ENCODE measurements around the gene CAMSAP1. TPM values are rescaled to one million over a fixed set of nuclear protein-coding genes. Genes with fewer than 3 reads are reported as not detected.

The CAMSAP1 gene
- total RNA-seq, 2 experiments from 2014 or later = 20.2 to 27.0 TPM

GRCh38 chr9:135923508-135923907, 16.2 kb upstream of the CAMSAP1 start:
- peaks cover 7% of the 10 kb centered on the region for H3K9me3 Mint-ChIP-seq
- intact Hi-C loops (cut with micrococcal nuclease) = no loop called here
- H3K36me3 Mint-ChIP-seq (ENCODE audit: low read depth) = peaks cover 15% of the 10 kb centered on the region
- CTCF ChIA-PET = no interaction called here
- ATAC-seq (no peak), DNase-seq (no peak)
- POLR2A ChIA-PET = no interaction called here
- H3K4me3 Mint-ChIP-seq = no peak overlapping the region
- no peak for TF ChIP-seq CTCF (IDR thresholded peaks at IDR 0.05)
- H3K4me1 Mint-ChIP-seq (ENCODE audit: low read depth) = peaks cover 33% of the 10 kb centered on the region
- H3K27ac Mint-ChIP-seq = no peak overlapping the region
- no peaks in the 10 kb centered on the region for H3K27me3 Mint-ChIP-seq

- no peak for DNase-seq
- intact Hi-C loops (cut with micrococcal nuclease) = no loop called here
- ChIA-PET CTCF (no interaction called here), POLR2A (interaction anchor here (1.5 kb wide), 1 partner anchor 17 kb away, joined by 3 read pairs; no protein-coding TSS in a partner anchor)
- Mint-ChIP-seq H3K27me3 (no peaks in the 10 kb centered on the region), H3K4me3 (no peak overlapping the region), H3K9me3 (peaks cover 14% of the 10 kb centered on the region), H3K4me1 (ENCODE audit: low read depth) (peaks cover 26% of the 10 kb centered on the region), H3K36me3 (ENCODE audit: low read depth) (peaks cover 26% of the 10 kb centered on the region), H3K27ac (no peak overlapping the region)
- TF ChIP-seq CTCF (IDR thresholded peaks at IDR 0.05) = no peak
- ATAC-seq = no peak
Measured at GRCh38 chr9:135921749-135922310, 14.5 kb upstream of the CAMSAP1 start.

GRCh38 chr9:135920973-135921585, 13.7 kb upstream of the CAMSAP1 start:
- ATAC-seq (no peak), DNase-seq (no peak)
- Mint-ChIP-seq H3K4me1 (ENCODE audit: low read depth) (peaks cover 20% of the 10 kb centered on the region), H3K4me3 (no peak overlapping the region), H3K27ac (no peak overlapping the region), H3K36me3 (ENCODE audit: low read depth) (peaks cover 33% of the 10 kb centered on the region), H3K27me3 (no peaks in the 10 kb centered on the region), H3K9me3 (peaks cover 21% of the 10 kb centered on the region)
- ChIA-PET POLR2A (interaction anchor here (0.6 to 1.8 kb wide), 3 partner anchors 12 to 31 kb away, joined by 3 to 4 read pairs (median 3); no protein-coding TSS in a partner anchor), CTCF (no interaction called here)
- intact Hi-C loops (cut with micrococcal nuclease) = no loop called here
- TF ChIP-seq CTCF (IDR thresholded peaks at IDR 0.05) = no peak

GRCh38 chr9:135920256-135920930, 13.0 kb upstream of the CAMSAP1 start:
- DNase-seq (no peak), ATAC-seq (no peak)
- Mint-ChIP-seq H3K27ac (no peak overlapping the region), H3K9me3 (peaks cover 28% of the 10 kb centered on the region), H3K27me3 (no peaks in the 10 kb centered on the region), H3K4me3 (no peak overlapping the region), H3K36me3 (ENCODE audit: low read depth) (peaks cover 36% of the 10 kb centered on the region), H3K4me1 (ENCODE audit: low read depth) (peaks cover 13% of the 10 kb centered on the region)
- no peak for TF ChIP-seq CTCF (IDR thresholded peaks at IDR 0.05)
- ChIA-PET CTCF (no interaction called here), POLR2A (interaction anchor here (0.6 to 1.8 kb wide), 3 partner anchors 11 to 32 kb away, joined by 3 to 4 read pairs (median 3); no protein-coding TSS in a partner anchor)
- intact Hi-C loops (cut with micrococcal nuclease) = no loop called here

Measured in activated CD8-positive, alpha-beta T cell treated with anti-CD3 and anti-CD28 coated beads for 36 hours (primary cell).